ENCODE results near the gene RDX.
"Not testable (repeated sequence)": the region's sequence is repeated elsewhere in the genome, so short reads cannot be mapped to it uniquely, and the experiment has no call there.

RDX gene

GRCh38 chr11:110269996-110270395, 26.4 kb downstream of the RDX start:
- DNase-seq: no peak

- DNase-seq: no peak
These were observed 28.0 kb downstream of the RDX start for GRCh38 chr11:110268441-110268840.

- no peak for DNase-seq
These were observed 34.4 kb downstream of the RDX start for GRCh38 chr11:110262072-110262403.

GRCh38 chr11:110261195-110262071, 35.0 kb downstream of the RDX start:
- DNase-seq: no peak

- DNase-seq: no peak
These were observed 42.9 kb downstream of the RDX start for GRCh38 chr11:110253525-110253924.

GRCh38 chr11:110251836-110252235, 44.6 kb downstream of the RDX start:
- DNase-seq: peak; percentile 13

- DNase-seq: no peak
These were observed 46.2 kb downstream of the RDX start for GRCh38 chr11:110250168-110250567.

- no peak for DNase-seq
These were observed 46.6 kb downstream of the RDX start for GRCh38 chr11:110249766-110250165.

- no peak for DNase-seq
These were observed 47.3 kb downstream of the RDX start for GRCh38 chr11:110249066-110249465.

GRCh38 chr11:110243791-110244190, 52.6 kb downstream of the RDX start:
- no peak for DNase-seq

- DNase-seq: no peak
These were observed 53.7 kb downstream of the RDX start for GRCh38 chr11:110242746-110243145.

- no peak for DNase-seq
These were observed 54.2 kb downstream of the RDX start for GRCh38 chr11:110242188-110242587.

- no peak for DNase-seq
These were observed 60.4 kb downstream of the RDX start for GRCh38 chr11:110235966-110236365.

- no peak for DNase-seq
These were observed 66.0 kb downstream of the RDX start for GRCh38 chr11:110230377-110230776.

GRCh38 chr11:110219006-110219785, 77.2 kb downstream of the RDX start:
- no peak for DNase-seq

- DNase-seq: no peak
These were observed 78.5 kb downstream of the RDX start for GRCh38 chr11:110217936-110218335.

- no peak for DNase-seq
These were observed 79.1 kb downstream of the RDX start for GRCh38 chr11:110217223-110217877.

- not testable (repeated sequence) for DNase-seq
These were observed 87.1 kb downstream of the RDX start for GRCh38 chr11:110209313-110209694.

GRCh38 chr11:110208678-110209312, 87.6 kb downstream of the RDX start:
- not testable (repeated sequence) for DNase-seq

GRCh38 chr11:110207123-110207522, 89.3 kb downstream of the RDX start:
- no peak for DNase-seq

- DNase-seq: no peak
These were observed 95.6 kb downstream of the RDX start for GRCh38 chr11:110200836-110201235.

GRCh38 chr11:110200241-110200640, 96.2 kb downstream of the RDX start:
- DNase-seq: no peak
